Chondrocyte (in vitro differentiated cells): ENCODE measurements around the gene PPP2R5B. TPM values are rescaled to one million over a fixed set of nuclear protein-coding genes. Genes with fewer than 3 reads are reported as not detected.

Experiments
- DNase-seq: peaks from one replicate; pipeline ENCODE4 v3.0.0; 2021; ENCODE audit warnings: mixed read lengths, low spot score
- H3K27ac Mint-ChIP-seq: one replicate; pipeline ENCODE4 v1.8.0; 2021; ENCODE audit warnings: mild to moderate bottlenecking, moderate library complexity, mixed read lengths; ENCODE audit not compliant: unreplicated experiment
- H3K27me3 Mint-ChIP-seq: 2 replicates; pipeline ENCODE4 v1.8.0; 2021; ENCODE audit warnings: low read depth, mixed read lengths
- H3K36me3 Mint-ChIP-seq: 2 replicates; pipeline ENCODE4 v1.8.0; 2021; ENCODE audit warnings: low read depth, mixed read lengths
- H3K4me1 Mint-ChIP-seq: 2 replicates; pipeline ENCODE4 v1.8.0; 2021; ENCODE audit warnings: low read depth, mild to moderate bottlenecking, mixed read lengths
- H3K4me3 Mint-ChIP-seq: one replicate; pipeline ENCODE4 v1.8.0; 2021; ENCODE audit warnings: mild to moderate bottlenecking, moderate library complexity, mixed read lengths; ENCODE audit not compliant: unreplicated experiment
- H3K9me3 Mint-ChIP-seq: 2 replicates; pipeline ENCODE4 v1.8.0; 2021; ENCODE audit warnings: low read depth, mixed read lengths
- total RNA-seq: library from RNA; stranded (reverse); gene quantifications from 3 replicates; pipeline ENCODE4 v1.2.1, GENCODE V29; 2021
- TF ChIP-seq, protein P1 (sequence below): fragments of 200-600 bp; sonication (generic); IDR thresholded peaks from 2 replicates; pipeline ENCODE4 v1.5.0; 2021; ENCODE audit warnings: antibody characterized with exemption, mild to moderate bottlenecking, moderate library complexity

The PPP2R5B gene
- total RNA-seq, 1 donor from 2014 or later = 33.2 TPM

DNA sequence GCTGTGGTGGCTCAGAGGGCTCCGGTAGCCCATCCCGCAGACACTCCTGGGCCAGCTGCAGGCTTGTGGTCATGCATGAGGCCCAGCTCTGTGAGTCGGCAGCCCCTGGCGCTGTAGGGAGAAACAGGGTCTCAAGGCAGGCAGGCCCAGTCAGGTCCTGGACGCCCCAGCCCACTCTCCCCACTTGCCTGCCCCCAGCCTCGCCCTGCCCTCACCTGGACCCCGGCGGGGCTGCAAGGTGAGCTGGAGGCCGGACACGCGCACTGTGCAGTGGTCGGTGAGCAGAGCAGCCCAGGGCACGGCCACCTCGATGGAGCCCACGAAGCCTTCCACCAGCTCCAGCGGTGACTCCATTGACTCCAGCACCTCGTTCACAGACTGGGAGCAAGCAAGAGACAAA lies 10.4 kb upstream of the PPP2R5B start:
- Mint-ChIP-seq H3K27ac (no peak overlapping the region), H3K4me3 (no peak overlapping the region), H3K9me3 (no peaks in the 10 kb centered on the region)

DNA sequence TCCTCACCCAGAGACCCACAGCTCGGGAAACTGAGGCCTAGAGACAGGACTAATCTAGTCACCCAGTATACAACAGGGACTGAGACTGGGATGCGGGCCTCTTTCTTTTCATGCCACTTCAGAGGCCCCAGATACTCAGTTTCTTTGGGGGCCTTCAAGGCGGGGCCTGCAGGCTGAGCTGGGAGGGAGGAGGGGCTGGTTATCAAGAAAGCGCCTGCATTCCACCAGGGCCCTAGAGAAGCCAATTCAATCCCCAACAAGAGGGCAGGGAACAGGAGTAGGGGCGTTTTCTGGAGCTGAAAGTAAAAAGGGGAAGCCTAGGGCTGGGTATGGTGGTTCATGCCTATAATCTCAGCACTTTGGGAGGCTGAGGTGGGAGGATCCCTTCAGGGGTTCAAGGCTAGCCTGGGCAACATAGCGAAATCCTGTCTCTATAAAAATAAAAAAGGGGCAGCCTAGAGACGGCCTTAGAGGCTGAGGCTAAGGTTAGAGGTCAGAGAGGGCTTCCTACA lies 9.1 kb upstream of the PPP2R5B start:
- Mint-ChIP-seq H3K9me3 (no peaks in the 10 kb centered on the region), H3K27me3 (no peaks in the 10 kb centered on the region), H3K27ac (peak overlapping the region; percentile 95), H3K4me3 (peak overlapping the region; percentile 87), H3K4me1 (peaks cover 21% of the 10 kb centered on the region), H3K36me3 (peaks cover 10% of the 10 kb centered on the region)
- no peak for DNase-seq
- TF ChIP-seq, protein P1, sequence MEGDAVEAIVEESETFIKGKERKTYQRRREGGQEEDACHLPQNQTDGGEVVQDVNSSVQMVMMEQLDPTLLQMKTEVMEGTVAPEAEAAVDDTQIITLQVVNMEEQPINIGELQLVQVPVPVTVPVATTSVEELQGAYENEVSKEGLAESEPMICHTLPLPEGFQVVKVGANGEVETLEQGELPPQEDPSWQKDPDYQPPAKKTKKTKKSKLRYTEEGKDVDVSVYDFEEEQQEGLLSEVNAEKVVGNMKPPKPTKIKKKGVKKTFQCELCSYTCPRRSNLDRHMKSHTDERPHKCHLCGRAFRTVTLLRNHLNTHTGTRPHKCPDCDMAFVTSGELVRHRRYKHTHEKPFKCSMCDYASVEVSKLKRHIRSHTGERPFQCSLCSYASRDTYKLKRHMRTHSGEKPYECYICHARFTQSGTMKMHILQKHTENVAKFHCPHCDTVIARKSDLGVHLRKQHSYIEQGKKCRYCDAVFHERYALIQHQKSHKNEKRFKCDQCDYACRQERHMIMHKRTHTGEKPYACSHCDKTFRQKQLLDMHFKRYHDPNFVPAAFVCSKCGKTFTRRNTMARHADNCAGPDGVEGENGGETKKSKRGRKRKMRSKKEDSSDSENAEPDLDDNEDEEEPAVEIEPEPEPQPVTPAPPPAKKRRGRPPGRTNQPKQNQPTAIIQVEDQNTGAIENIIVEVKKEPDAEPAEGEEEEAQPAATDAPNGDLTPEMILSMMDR = no peak

More for the DNA sequence above, 10.4 kb upstream of the PPP2R5B start:
- Mint-ChIP-seq H3K27me3 (no peaks in the 10 kb centered on the region), H3K4me1 (peaks cover 21% of the 10 kb centered on the region), H3K36me3 (peaks cover 12% of the 10 kb centered on the region)
- TF ChIP-seq, protein P1 = no peak
- DNase-seq = no peak

DNA sequence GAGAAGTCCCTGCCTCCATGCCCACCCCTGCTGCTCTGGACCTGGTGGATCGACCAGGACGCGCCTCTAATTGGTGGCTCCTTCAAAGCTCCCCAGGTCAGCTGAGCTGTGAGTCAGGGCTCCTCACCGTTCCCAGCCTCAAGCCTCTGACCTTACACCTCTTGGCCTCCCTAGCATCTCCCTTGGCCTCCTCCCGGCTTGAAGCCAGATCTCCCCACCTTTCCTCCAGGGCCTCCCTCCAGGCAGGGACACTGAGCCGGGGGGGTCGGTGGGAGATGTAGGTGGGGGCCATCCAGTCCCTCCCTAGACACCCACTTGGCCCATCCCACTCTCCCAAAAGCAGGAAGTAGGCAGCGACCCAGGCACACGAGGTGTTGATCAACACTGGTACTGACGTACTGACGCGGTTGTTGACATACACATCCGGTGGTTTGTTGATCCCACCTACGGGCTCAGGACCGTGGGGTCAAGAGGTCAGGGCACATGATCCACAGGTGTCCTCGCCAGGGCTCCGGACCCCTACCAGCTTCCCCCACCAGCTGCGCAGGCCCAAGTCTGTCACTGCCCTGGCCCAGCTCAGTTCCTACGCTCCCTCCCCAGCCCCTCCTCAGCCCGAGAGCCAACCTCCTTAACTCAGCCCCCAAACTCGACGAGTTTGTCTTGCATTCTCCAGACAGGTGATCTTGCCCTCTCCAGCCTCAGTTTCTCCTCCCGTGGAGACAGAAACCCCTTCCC lies 8.3 kb upstream of the PPP2R5B start:
- H3K4me3 Mint-ChIP-seq = peak overlapping the region; percentile 87
- DNase-seq = no peak
- H3K36me3 Mint-ChIP-seq = peaks cover 8% of the 10 kb centered on the region
- peak overlapping the region; percentile 95 for H3K27ac Mint-ChIP-seq
- no peaks in the 10 kb centered on the region for H3K27me3 Mint-ChIP-seq
- peaks cover 21% of the 10 kb centered on the region for H3K4me1 Mint-ChIP-seq
- H3K9me3 Mint-ChIP-seq = no peaks in the 10 kb centered on the region
- TF ChIP-seq, protein P1 = no peak

DNA sequence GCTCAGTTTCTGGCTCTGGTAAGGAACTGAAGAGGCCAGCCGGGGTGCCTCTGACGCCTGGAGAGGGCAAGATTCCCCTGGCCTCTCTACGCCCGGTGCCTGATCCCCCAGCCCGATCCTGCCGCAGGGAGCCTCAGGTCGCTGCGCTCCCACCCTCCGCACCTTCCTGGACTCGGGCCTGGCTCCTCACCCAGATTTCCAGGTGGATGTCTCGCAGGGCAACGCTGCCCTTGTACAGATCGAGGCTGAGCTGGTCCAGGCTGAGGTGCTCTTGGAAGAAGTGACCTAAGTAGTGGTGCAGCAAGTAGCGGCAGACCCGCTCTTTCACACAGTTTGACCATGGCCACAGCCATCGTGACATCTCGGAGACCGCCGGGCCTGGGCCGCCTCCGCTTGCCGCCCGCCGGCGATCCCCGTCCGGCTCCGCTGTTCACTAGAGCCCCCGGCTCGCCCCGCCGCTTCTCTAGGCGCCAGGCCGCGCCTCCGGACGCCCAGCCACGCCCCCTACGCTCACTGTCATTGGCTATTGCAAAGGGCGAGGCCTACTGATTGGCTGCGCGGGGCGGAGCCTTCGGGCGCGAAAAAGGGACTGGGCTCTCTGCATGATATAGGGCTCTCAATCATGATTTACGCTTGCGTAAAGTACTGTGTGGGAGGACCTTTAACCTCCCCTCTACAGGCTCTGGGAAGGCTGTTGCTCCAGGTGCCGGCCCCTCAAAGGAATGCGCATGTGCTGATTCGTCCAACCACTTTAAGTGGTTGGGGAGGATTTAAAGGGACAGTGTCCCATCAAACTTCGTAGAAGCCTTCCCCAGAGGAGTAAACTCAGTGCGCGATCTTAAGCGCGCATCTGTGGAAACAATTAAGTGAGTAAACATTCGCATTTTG lies 7.5 kb upstream of the PPP2R5B start, which contains the start of gene ATG2A:
Gene ATG2A, minus strand, starts transcription at position 435 of the 888 bp plus-strand sequence. Its CDS starts 74 bp downstream, at position 361.
- Mint-ChIP-seq H3K9me3 (no peaks in the 10 kb centered on the region), H3K36me3 (peaks cover 2% of the 10 kb centered on the region), H3K4me1 (peaks cover 21% of the 10 kb centered on the region), H3K27ac (peak within 1 kb of the TSS; percentile 95), H3K27me3 (no peaks in the 10 kb centered on the region), H3K4me3 (peak within 1 kb of the TSS; percentile 87)
- DNase-seq = no peak
- TF ChIP-seq, protein P1 = no peak

DNA sequence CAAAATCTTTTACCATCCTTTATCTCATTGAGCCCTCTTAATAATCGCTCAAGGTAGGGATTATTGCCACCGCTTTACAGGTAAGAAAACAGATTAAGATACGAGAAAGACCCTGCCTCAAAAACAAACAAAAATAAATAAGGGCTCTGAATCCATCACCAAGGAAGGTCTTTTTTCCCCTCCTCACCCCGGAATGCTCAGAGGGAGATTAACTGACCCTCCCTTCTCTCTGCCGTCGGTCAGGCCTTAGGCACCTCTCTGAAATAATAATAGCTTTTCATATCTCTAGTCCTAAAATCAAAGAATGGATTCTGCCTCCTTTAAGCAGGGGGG lies 6.9 kb upstream of the PPP2R5B start:
- Mint-ChIP-seq H3K9me3 (no peaks in the 10 kb centered on the region), H3K36me3 (peaks cover 2% of the 10 kb centered on the region), H3K27ac (peak overlapping the region; percentile 95), H3K4me3 (peak overlapping the region; percentile 87), H3K27me3 (no peaks in the 10 kb centered on the region), H3K4me1 (peaks cover 21% of the 10 kb centered on the region)
- TF ChIP-seq, protein P1 = no peak
- no peak for DNase-seq
